H1 (cell line): Measurements from ENCODE around the gene LINGO4. TPM values are rescaled to one million over a fixed set of nuclear protein-coding genes. Genes with fewer than 3 reads are reported as not detected.

Experiments used
- CBX8 ChIP-seq: fragments of 300-800, 300-1000 bp; sonication (generic); IDR thresholded peaks from 2 replicates; pipeline ENCODE4 v1.7.1; 2016; ENCODE audit warnings: low read depth, low read length, borderline replicate concordance
- SIX5 ChIP-seq: IDR thresholded peaks from 2 replicates; pipeline ENCODE4 v1.6.1; 2011; ENCODE audit warnings: mild to moderate bottlenecking, low read depth, low read length
- TAF7 ChIP-seq: optimal IDR thresholded peaks from 2 replicates; pipeline ENCODE3; 2011; ENCODE audit warnings: low read depth, mild to moderate bottlenecking, inconsistent platforms, low read length, moderate library complexity, borderline replicate concordance
- TCF12 ChIP-seq: IDR thresholded peaks from 2 replicates; pipeline ENCODE4 v1.6.1; 2011; ENCODE audit warnings: low read depth, mild to moderate bottlenecking, low read length
- polyA plus RNA-seq, 7 experiments: library from polyadenylated mRNA; depleted of rRNA in 3 of 7; stranded (reverse) in 5 of 7; unstranded in 2 of 7; fragments of >200 nt in 5 of 7; fragments of 200-250 nt in 2 of 7; gene quantifications; 1 replicate in 5 of 7; 2 replicates in 1 of 7; 4 replicates in 1 of 7; pipeline versions ENCODE4 v1.2.1 to v1.2.3, GENCODE V29; 2011 to 2013; ENCODE audit warnings: missing spikeins in 2 of 7, mixed read lengths in 2 of 7
- total RNA-seq: library from RNA; stranded (reverse); fragmentation: NEBNext Ultra II Directional; extraction: Animal tissue kit (Norgen Biotek cat#: 25700); gene quantifications from 2 replicates; pipeline ENCODE4 v1.2.1, GENCODE V29; 2021
- TF ChIP-seq, protein P1 (sequence below): IDR thresholded peaks from 2 replicates; pipeline ENCODE4 v1.6.1; 2011; ENCODE audit warnings: low read depth, mild to moderate bottlenecking, low read length; ENCODE audit not compliant: insufficient read depth
- TF ChIP-seq, protein P2 (sequence below): IDR thresholded peaks from 2 replicates; pipeline ENCODE4 v1.6.1; 2011; ENCODE audit warnings: low read length, improper control_type of control experiment

The LINGO4 gene
- total and polyA plus RNA-seq, 2 of the 8 experiments (the other 6 are each of a cell fraction or from before 2014, with no cell fraction given) = 0.03 TPM; not detected in 1

DNA sequence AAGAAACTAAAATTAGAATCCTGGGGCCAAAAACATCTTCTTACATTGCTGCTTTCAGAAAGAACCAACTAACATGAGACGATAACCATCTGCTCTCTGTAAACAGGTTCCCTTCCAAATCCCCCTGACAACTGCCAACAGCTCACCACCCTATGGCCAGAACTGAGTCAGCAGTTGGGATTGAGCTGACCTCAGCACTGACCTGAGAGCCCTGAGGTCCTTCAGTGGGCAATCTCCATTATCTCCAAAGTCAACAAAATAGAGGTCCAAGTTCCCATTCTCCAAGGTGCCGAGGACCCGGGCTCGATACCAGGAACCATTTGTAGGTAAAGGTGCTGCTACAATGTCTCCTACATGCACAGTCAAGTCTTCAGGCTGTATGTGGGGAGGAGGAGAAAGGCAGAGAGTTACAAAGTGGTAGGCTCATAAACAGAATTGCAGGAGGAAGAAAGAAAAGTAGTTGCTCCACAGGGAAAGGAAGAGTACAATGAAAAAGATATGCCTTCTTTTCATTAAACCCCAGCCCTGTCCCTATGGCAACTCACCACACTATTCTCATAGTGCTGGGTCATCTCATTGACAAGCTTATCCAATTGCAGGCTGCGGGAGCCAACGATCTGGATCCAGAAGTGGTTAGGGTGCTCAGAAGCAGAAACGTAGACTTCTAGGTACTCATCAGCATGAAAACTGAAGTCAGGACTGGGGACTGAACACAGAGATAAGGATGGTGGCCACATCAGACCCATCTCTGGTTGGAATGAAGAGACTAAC is 29.1 kb downstream of the LINGO4 start (continued):
- TF ChIP-seq TAF7 = no peak
- TF ChIP-seq CBX8 = no peak
- TF ChIP-seq, protein P1, sequence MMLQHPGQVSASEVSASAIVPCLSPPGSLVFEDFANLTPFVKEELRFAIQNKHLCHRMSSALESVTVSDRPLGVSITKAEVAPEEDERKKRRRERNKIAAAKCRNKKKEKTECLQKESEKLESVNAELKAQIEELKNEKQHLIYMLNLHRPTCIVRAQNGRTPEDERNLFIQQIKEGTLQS = no peak
- TF ChIP-seq, protein P2, sequence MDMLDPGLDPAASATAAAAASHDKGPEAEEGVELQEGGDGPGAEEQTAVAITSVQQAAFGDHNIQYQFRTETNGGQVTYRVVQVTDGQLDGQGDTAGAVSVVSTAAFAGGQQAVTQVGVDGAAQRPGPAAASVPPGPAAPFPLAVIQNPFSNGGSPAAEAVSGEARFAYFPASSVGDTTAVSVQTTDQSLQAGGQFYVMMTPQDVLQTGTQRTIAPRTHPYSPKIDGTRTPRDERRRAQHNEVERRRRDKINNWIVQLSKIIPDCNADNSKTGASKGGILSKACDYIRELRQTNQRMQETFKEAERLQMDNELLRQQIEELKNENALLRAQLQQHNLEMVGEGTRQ = no peak
- no peak for TF ChIP-seq TCF12
- TF ChIP-seq SIX5 = no peak
- TF ChIP-seq, all 59 proteins: peak for 0
